ENCODE results near the gene IRF4.
A peak's percentile ranks its signal among the peaks of the same experiment; 100 is the strongest.

Gene IRF4

GRCh38 chr6:355373-356208 lies 36.0 kb upstream of the IRF4 start:
- no peak for TF ChIP-seq CTCF (conservative IDR thresholded peaks at IDR 0.05)
- peak overlapping the region; percentile 52 for H3K27ac ChIP-seq

GRCh38 chr6:356828-357251 lies 34.7 kb upstream of the IRF4 start:
- TF ChIP-seq CTCF (conservative IDR thresholded peaks at IDR 0.05), result no peak
- no peak overlapping the region; the same call in 1 of the 2 replicates for H3K27ac ChIP-seq

- H3K27ac ChIP-seq, result no peak overlapping the region
- no peak for TF ChIP-seq CTCF (conservative IDR thresholded peaks at IDR 0.05)
Measured at GRCh38 chr6:357261-357790, 34.2 kb upstream of the IRF4 start.

- TF ChIP-seq CTCF (conservative IDR thresholded peaks at IDR 0.05), result no peak
- no peak overlapping the region for H3K27ac ChIP-seq
Measured at GRCh38 chr6:357791-358341, 33.7 kb upstream of the IRF4 start.

GRCh38 chr6:358432-358831 lies 33.1 kb upstream of the IRF4 start:
- TF ChIP-seq CTCF (conservative IDR thresholded peaks at IDR 0.05), result no peak

GRCh38 chr6:358847-359246 lies 32.7 kb upstream of the IRF4 start:
- no peak overlapping the region for H3K27ac ChIP-seq
- TF ChIP-seq CTCF (conservative IDR thresholded peaks at IDR 0.05), result no peak

More at GRCh38 chr6:358432-358831, 33.1 kb upstream of the IRF4 start:
- H3K27ac ChIP-seq, result no peak overlapping the region

GRCh38 chr6:359261-360035 lies 32.1 kb upstream of the IRF4 start:
- no peak for TF ChIP-seq CTCF (conservative IDR thresholded peaks at IDR 0.05)
- no peak overlapping the region for H3K27ac ChIP-seq
